EH (cell line): ENCODE data around the gene TBC1D16.
"Not testable (repeated sequence)": the region's sequence is repeated elsewhere in the genome, so short reads cannot be mapped to it uniquely, and the experiment has no call there.

Experiments used
- DNase-seq: peaks from one replicate; pipeline ENCODE4 v3.0.0-alpha.2; 2015; ENCODE audit warnings: low read depth

The TBC1D16 gene

GRCh38 chr17:80002690-80003490 is 32.8 kb downstream of the TBC1D16 start:
- DNase-seq = no peak

GRCh38 chr17:80002070-80002641 is 33.5 kb downstream of the TBC1D16 start:
- DNase-seq = no peak

GRCh38 chr17:80000981-80001775 is 34.5 kb downstream of the TBC1D16 start:
- DNase-seq = no peak

- no peak for DNase-seq
Observed at GRCh38 chr17:80000136-80000535, 35.5 kb downstream of the TBC1D16 start.

- no peak for DNase-seq
Observed at GRCh38 chr17:79997011-79997660, 38.5 kb downstream of the TBC1D16 start.

- no peak for DNase-seq
Observed at GRCh38 chr17:79996291-79996690, 39.4 kb downstream of the TBC1D16 start.

- DNase-seq = no peak
Observed at GRCh38 chr17:79995696-79996095, 40.0 kb downstream of the TBC1D16 start.

- no peak for DNase-seq
Observed at GRCh38 chr17:79994602-79995001, 41.1 kb downstream of the TBC1D16 start.

GRCh38 chr17:79994228-79994569 is 41.5 kb downstream of the TBC1D16 start:
- not testable (repeated sequence) for DNase-seq

GRCh38 chr17:79993390-79994227 is 42.1 kb downstream of the TBC1D16 start:
- DNase-seq = peak; percentile 89

GRCh38 chr17:79992649-79993389 is 42.9 kb downstream of the TBC1D16 start:
- DNase-seq = no peak

- peak; percentile 37 for DNase-seq
Observed at GRCh38 chr17:79991924-79992648, 43.6 kb downstream of the TBC1D16 start.

GRCh38 chr17:79991140-79991923 is 44.3 kb downstream of the TBC1D16 start:
- peak; percentile 80 for DNase-seq

- DNase-seq = no peak
Observed at GRCh38 chr17:79990704-79991103, 45.0 kb downstream of the TBC1D16 start.

- no peak for DNase-seq
Observed at GRCh38 chr17:79990051-79990592, 45.5 kb downstream of the TBC1D16 start.

- no peak for DNase-seq
Observed at GRCh38 chr17:79989106-79989835, 46.4 kb downstream of the TBC1D16 start.

- DNase-seq = peak; percentile 87
Observed at GRCh38 chr17:79988185-79988971, 47.3 kb downstream of the TBC1D16 start.

- no peak for DNase-seq
Observed at GRCh38 chr17:79987935-79988184, 47.8 kb downstream of the TBC1D16 start.
